RWPE2 (cell line): Measurements from ENCODE around the gene LRBA.

Source experiments
- ATAC-seq: fragments of 200-7000 bp; cut with Tn5 transposase; 3 replicates; pipeline ENCODE4 v1.9.1; 2021; ENCODE audit warnings: low read depth
- DNase-seq: peaks from one replicate; pipeline ENCODE4 v3.0.0-alpha.2; 2020; ENCODE audit warnings: low spot score
- H3K27ac ChIP-seq: fragments of 450-650 bp; 2 replicates; pipeline ENCODE4 v1.5.1; 2017; ENCODE audit warnings: mild to moderate bottlenecking; ENCODE audit not compliant: poor library complexity, severe bottlenecking
- H3K27me3 ChIP-seq: fragments of 250-450 bp; sonication (Bioruptor Pico); 2 replicates; pipeline ENCODE4 v1.5.1; 2021; ENCODE audit warnings: mild to moderate bottlenecking, moderate library complexity; ENCODE audit not compliant: insufficient read depth, poor library complexity, severe bottlenecking
- H3K36me3 ChIP-seq: fragments of 250-450 bp; sonication (Bioruptor Pico); 2 replicates; pipeline ENCODE4 v1.5.1; 2020; ENCODE audit warnings: low read depth, mild to moderate bottlenecking, moderate library complexity
- H3K4me1 ChIP-seq: fragments of 250-450 bp; sonication (Bioruptor Pico); 2 replicates; pipeline ENCODE4 v1.5.1; 2021; ENCODE audit warnings: mild to moderate bottlenecking, moderate library complexity; ENCODE audit not compliant: insufficient read depth, poor library complexity, severe bottlenecking
- H3K4me3 ChIP-seq: fragments of 250-450 bp; sonication (Bioruptor Pico); 2 replicates; pipeline ENCODE4 v1.5.1; 2021; ENCODE audit warnings: mild to moderate bottlenecking, moderate library complexity; ENCODE audit not compliant: severe bottlenecking
- H3K9me3 ChIP-seq: fragments of 250-450 bp; sonication (Bioruptor Pico); 2 replicates; pipeline ENCODE4 v1.5.1; 2021; ENCODE audit warnings: mild to moderate bottlenecking, moderate library complexity; ENCODE audit not compliant: severe bottlenecking
- TF ChIP-seq, protein P1 (sequence below): fragments of 450-650 bp; IDR thresholded peaks from one replicate; pipeline ENCODE4 v1.5.1; 2017; ENCODE audit warnings: mild to moderate bottlenecking, moderate library complexity; ENCODE audit not compliant: poor library complexity, severe bottlenecking

Gene LRBA

DNA sequence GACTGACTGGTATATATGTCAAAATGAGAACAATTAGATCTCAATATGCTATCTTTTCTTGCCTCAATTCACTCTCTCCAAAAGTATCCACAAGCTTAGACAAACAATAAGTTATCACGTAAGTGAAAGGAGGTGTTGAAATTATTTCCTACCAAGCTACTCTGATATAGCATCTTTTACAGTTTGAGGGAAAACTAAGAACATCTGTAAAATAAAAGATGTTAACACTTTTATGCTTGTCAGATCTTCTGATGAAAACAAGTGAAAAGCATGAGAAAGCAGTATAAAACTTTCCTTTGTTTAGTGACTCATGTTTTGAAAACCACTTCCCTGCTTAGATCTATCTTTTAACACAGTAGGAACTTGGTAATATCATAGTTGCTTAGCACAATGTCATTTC is 441.6 kb downstream of the LRBA start:
- H3K27ac ChIP-seq = no peak overlapping the region
- TF ChIP-seq, protein P1, sequence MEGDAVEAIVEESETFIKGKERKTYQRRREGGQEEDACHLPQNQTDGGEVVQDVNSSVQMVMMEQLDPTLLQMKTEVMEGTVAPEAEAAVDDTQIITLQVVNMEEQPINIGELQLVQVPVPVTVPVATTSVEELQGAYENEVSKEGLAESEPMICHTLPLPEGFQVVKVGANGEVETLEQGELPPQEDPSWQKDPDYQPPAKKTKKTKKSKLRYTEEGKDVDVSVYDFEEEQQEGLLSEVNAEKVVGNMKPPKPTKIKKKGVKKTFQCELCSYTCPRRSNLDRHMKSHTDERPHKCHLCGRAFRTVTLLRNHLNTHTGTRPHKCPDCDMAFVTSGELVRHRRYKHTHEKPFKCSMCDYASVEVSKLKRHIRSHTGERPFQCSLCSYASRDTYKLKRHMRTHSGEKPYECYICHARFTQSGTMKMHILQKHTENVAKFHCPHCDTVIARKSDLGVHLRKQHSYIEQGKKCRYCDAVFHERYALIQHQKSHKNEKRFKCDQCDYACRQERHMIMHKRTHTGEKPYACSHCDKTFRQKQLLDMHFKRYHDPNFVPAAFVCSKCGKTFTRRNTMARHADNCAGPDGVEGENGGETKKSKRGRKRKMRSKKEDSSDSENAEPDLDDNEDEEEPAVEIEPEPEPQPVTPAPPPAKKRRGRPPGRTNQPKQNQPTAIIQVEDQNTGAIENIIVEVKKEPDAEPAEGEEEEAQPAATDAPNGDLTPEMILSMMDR = no peak
- no peaks in the 10 kb centered on the region for H3K27me3 ChIP-seq
- peaks cover 5% of the 10 kb centered on the region for H3K4me1 ChIP-seq
- H3K4me3 ChIP-seq = no peak overlapping the region
- no peaks in the 10 kb centered on the region; the same call in 1 of the 2 replicates for H3K36me3 ChIP-seq
- no peaks in the 10 kb centered on the region for H3K9me3 ChIP-seq
- ATAC-seq = 0 out of 3 replicates have a peak, but pooled peaks have one; percentile 46
- DNase-seq = no peak

DNA sequence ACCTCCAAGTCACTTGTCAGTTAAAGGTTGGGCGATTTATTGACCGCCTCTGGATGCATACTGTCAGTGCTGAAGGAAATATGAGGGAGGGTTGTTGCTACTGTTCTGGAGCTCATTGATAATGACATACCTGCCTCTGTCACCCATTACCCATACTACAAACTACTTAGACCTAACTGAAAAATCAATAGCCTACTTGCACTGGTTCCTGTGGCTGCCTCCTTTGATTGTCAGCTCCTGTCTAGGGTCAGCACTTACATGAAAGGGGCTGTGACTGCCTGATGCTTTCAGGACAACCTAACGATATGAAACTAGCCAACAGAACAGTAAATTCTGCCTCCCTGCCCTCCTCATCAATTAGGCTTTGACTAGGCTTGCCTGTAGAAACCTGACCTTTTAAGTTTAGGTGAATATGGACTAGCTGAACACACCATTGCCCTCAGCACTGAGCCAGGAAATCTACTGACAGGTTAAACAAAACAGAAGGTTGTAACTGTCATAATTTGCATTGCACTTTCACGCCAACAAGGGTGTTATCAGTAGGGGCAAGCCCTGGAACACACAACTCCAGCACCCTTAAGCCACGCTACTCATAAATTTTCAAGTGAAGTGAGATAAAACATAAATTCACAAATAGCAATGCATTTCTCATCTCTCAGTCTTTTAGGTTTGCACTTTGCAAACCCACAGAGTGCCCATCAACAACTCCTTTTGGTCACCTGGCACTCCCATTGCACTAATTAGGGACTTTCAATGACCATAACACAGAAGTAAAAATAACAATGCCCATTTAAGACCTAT is 442.2 kb downstream of the LRBA start:
- no peak for ATAC-seq
- no peak overlapping the region for H3K27ac ChIP-seq
- no peak for DNase-seq
- H3K9me3 ChIP-seq = no peaks in the 10 kb centered on the region
- H3K4me3 ChIP-seq = no peak overlapping the region
- TF ChIP-seq, protein P1 = no peak
- H3K36me3 ChIP-seq = no peaks in the 10 kb centered on the region; the same call in 1 of the 2 replicates
- peaks cover 5% of the 10 kb centered on the region for H3K4me1 ChIP-seq
- H3K27me3 ChIP-seq = no peaks in the 10 kb centered on the region

DNA sequence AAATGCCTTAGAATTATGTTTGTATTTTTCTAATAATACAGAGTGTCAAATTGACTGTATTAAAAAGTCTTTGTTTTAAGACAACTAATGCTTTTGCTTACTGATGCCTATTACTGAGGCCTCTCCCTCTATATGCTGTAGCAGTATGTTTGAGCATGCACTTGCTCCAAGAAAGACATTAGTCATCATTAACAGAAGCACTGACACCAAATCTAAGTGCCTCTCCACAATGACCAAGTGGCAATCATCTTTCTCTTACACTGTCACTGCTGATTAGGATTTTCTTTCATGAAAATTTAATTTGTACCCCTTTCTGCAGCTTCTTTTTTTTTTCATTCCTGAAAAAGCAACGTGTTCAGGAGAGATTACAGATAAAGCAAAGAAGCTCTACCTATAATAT is 444.2 kb downstream of the LRBA start:
- H3K27ac ChIP-seq = no peak overlapping the region
- TF ChIP-seq, protein P1 = no peak
- H3K4me3 ChIP-seq = no peak overlapping the region
- no peaks in the 10 kb centered on the region; the same call in 1 of the 2 replicates for H3K36me3 ChIP-seq
- peaks cover 5% of the 10 kb centered on the region for H3K4me1 ChIP-seq
- DNase-seq (no peak), ATAC-seq (no peak)
- no peaks in the 10 kb centered on the region for H3K27me3 ChIP-seq
- no peaks in the 10 kb centered on the region for H3K9me3 ChIP-seq

DNA sequence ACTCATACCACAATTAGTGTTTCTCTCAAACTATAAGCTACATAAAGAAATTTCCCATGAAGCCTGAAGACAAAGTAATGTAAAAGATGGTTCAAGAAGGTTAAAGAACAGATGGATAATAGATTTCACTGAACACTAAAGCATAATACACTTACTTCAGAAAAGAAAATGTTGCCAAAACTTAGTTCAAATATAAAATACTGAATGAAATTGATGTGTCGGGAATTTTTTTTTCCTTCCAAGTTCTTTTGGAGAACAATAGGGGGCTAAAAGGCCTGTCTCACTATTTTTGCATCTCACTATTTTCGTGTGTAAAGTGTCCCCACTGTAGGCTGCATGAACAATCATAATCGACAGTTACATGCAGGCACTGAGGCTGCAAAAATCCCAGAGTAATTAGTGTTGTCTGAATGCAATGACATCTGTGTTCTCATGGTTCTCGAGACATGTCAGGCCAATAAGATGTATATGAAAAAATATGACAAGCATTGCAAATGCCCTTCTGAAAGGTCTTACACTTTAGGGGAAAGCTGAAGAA is 445.0 kb downstream of the LRBA start:
- Histone ChIP-seq H3K36me3 (no peaks in the 10 kb centered on the region; the same call in 1 of the 2 replicates), H3K27ac (no peak overlapping the region), H3K4me1 (peaks cover 5% of the 10 kb centered on the region), H3K9me3 (no peaks in the 10 kb centered on the region), H3K4me3 (no peak overlapping the region), H3K27me3 (no peaks in the 10 kb centered on the region)
- DNase-seq (no peak), ATAC-seq (no peak)
- TF ChIP-seq, protein P1 = no peak
